Neutrophil (primary cell): Measurements from ENCODE around the gene ABR.

Source experiments
- H3K27ac ChIP-seq: fragments of 200-600 bp; sonication (generic); 2 replicates; pipeline ENCODE4 v1.5.1; 2016; ENCODE audit warnings: mild to moderate bottlenecking, moderate library complexity
- H3K27me3 ChIP-seq: fragments of 200-600 bp; sonication (generic); 2 replicates; pipeline ENCODE4 v1.6.0; 2016; ENCODE audit warnings: mild to moderate bottlenecking
- H3K36me3 ChIP-seq: fragments of 200-600 bp; sonication (generic); 2 replicates; pipeline ENCODE4 v1.5.1; 2017
- H3K4me1 ChIP-seq, 2 experiments: fragments of 200-600 bp in 1 of 2; sonication (generic) in 1 of 2; 1 replicate in 1 of 2; 2 replicates in 1 of 2; pipeline versions ENCODE4 v1.5.1 to v1.6.1; 2013 to 2016; ENCODE audit warnings: low read depth in 1 of 2, low read length in 1 of 2, mild to moderate bottlenecking in 1 of 2, moderate library complexity in 1 of 2; ENCODE audit not compliant: control insufficient read depth in 1 of 2, insufficient read depth in 1 of 2
- H3K4me3 ChIP-seq, 2 experiments: fragments of 200-600 bp in 1 of 2; sonication (generic) in 1 of 2; 1 replicate in 1 of 2; 2 replicates in 1 of 2; pipeline ENCODE4 v1.5.1; 2013 to 2016; ENCODE audit warnings: low read depth in 1 of 2, low read length in 1 of 2, mild to moderate bottlenecking in 1 of 2, moderate library complexity in 1 of 2
- H3K9me3 ChIP-seq: fragments of 200-600 bp; sonication (generic); 2 replicates; pipeline ENCODE4 v1.5.1; 2016
- TF ChIP-seq, protein P1 (sequence below): fragments of 200-600 bp; sonication (generic); IDR thresholded peaks from 2 replicates; pipeline ENCODE4 v1.5.1; 2016; ENCODE audit warnings: antibody characterized with exemption

The ABR gene

DNA sequence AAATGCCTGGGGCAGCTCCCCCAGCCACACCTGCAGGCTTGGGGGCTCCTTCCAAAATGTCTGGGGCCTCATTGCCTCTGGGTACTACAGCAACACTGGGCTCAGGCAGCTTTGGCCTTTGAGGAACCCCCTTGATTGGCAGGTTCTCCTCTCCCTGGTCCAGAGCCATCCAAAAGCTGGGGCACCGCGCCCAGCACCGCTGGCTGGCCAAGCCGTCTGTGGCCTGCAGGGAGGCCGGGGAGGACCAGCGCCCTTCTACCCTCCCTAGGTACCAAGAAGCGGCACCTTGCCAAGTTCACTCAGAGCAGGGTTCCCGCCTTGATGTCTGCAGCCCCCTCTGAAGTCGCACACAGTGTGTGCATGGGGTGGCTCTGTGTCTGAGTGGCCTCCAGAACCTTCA is 152.7 kb downstream of the ABR start:
- Histone ChIP-seq H3K4me3 (no peak overlapping the region), H3K36me3 (peaks cover 70% of the 10 kb centered on the region), H3K9me3 (no peaks in the 10 kb centered on the region), H3K4me1 (no peaks in the 10 kb centered on the region), H3K27ac (no peak overlapping the region), H3K27me3 (no peaks in the 10 kb centered on the region)
- TF ChIP-seq, protein P1, sequence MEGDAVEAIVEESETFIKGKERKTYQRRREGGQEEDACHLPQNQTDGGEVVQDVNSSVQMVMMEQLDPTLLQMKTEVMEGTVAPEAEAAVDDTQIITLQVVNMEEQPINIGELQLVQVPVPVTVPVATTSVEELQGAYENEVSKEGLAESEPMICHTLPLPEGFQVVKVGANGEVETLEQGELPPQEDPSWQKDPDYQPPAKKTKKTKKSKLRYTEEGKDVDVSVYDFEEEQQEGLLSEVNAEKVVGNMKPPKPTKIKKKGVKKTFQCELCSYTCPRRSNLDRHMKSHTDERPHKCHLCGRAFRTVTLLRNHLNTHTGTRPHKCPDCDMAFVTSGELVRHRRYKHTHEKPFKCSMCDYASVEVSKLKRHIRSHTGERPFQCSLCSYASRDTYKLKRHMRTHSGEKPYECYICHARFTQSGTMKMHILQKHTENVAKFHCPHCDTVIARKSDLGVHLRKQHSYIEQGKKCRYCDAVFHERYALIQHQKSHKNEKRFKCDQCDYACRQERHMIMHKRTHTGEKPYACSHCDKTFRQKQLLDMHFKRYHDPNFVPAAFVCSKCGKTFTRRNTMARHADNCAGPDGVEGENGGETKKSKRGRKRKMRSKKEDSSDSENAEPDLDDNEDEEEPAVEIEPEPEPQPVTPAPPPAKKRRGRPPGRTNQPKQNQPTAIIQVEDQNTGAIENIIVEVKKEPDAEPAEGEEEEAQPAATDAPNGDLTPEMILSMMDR: no peak

DNA sequence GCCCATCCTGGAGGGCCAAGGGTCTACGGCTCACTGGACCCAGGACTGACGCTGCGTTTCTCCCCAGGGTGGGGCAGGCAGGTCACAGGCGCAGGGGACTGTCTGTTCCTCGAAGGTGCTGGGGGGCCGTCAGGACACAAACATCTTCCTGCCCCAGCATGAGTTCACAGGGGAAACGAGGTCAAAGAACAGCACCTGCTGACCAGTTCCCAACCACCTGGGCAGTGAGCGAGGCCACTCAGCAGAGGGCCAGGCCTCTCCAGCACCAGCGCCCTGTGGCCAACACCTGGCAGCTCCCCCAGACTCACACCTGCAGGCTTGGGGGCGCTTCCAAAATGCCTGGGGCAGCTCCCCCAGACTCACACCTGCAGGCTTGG is 153.2 kb downstream of the ABR start:
- H3K4me1 ChIP-seq: no peaks in the 10 kb centered on the region
- H3K27me3 ChIP-seq: no peaks in the 10 kb centered on the region
- H3K27ac ChIP-seq: no peak overlapping the region
- TF ChIP-seq, protein P1: no peak
- no peaks in the 10 kb centered on the region for H3K9me3 ChIP-seq
- H3K4me3 ChIP-seq: no peak overlapping the region
- H3K36me3 ChIP-seq: peaks cover 67% of the 10 kb centered on the region

DNA sequence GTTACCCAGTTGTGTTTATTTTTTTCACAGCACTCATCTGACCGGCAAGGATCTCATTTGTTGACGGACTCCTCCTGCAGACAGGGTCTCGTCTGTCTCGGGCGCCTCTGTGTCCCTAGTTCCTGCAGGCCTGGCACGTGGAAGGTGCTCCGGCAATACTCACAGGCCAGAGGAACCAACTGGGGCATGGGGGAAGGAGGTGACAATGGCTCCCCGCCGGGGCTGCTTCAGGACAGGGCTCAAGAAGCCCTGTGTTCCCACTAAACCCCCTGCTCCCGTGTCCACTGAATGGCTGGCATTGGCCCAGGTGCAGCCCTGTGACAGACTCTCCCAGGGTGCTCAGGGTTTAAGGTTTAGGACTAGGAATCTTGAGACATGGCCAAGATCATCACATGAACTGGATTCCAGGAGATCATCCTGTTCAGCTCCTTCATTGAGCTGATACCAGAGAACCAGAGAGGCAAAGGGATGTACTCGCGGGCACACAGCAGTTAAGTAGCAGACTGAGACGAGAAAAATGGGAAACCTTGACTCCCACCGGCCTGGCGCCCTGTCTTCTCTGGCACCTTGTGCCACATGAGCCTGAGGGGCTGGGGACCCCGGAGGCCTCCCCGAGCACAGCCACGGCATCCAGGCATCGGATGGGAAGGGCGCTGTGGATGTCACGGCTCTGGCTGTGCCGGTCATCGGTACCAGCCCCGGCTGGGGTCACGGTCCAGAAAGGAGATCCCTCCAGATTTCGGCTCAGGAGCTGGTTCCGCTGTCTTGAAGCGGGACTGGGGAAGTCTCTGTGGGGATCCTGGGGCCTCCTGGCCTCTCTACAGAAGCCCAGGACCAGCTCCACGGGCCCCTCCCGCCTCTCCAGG is 153.8 kb downstream of the ABR start:
- Histone ChIP-seq H3K36me3 (peaks cover 62% of the 10 kb centered on the region), H3K27ac (no peak overlapping the region), H3K4me3 (no peak overlapping the region), H3K27me3 (no peaks in the 10 kb centered on the region), H3K4me1 (no peaks in the 10 kb centered on the region), H3K9me3 (no peaks in the 10 kb centered on the region)
- TF ChIP-seq, protein P1: no peak

DNA sequence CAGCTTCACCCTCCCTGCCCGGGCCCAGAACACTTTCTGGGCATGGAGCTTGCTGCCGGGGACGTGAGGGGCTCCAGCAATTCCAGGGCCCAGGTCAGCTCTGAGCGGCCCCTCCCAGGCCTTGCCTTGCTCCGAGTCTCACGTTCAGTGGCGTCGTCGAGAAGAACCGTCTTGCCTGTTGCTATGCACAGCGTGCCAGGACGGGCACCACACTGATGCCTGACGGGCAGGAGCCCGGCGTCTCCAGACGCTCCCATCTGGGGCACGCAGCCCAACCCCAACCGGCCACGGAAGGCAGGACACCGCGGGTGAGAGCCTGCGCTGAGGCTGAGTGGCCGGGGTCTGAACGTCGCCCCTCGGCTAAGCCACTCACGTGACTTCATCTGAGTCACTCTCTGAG is 155.7 kb downstream of the ABR start:
- Histone ChIP-seq H3K9me3 (no peaks in the 10 kb centered on the region), H3K27ac (no peak overlapping the region), H3K4me3 (no peak overlapping the region), H3K4me1 (no peaks in the 10 kb centered on the region), H3K36me3 (peaks cover 67% of the 10 kb centered on the region), H3K27me3 (no peaks in the 10 kb centered on the region)
- TF ChIP-seq, protein P1: no peak

DNA sequence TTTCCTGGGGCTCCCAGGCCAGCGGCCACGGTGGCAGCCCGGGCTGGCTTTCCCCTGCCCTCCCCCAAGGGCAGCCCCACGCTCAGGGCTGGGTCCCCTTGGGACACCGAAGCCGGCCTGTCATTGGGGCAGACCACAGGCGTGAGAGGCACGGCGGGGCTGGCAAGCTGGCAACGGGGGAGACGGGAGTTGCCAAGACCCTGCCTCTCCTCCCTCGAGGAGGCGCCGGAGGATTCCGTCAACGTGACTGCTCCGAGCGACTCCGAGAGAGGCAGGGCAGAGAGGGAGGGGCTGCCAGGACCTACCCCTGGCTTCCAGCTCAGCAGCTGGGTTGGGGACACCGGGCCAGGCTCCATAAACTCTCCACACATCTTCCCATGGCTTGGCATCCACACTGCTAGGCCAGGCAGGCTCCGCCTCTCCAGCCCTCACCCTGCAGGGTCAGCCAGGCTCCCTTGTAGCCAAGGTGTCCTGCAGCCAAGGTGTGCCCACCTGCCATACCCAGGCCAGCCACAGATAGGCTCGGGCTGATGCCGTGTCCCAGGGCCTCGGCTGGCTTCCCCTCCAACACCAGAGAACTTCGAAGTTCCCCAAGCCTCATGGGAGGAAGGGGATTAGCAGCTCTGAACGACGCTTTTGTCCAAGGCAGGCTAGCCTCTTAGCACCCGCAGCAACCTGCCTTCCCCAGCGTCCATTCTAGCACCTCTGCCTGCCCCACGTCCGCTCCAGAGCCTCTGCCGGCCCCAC is 157.3 kb downstream of the ABR start:
- Histone ChIP-seq H3K27me3 (no peaks in the 10 kb centered on the region), H3K36me3 (peaks cover 64% of the 10 kb centered on the region)
- TF ChIP-seq, protein P1: no peak

More for the DNA sequence above, 157.3 kb downstream of the ABR start:
- Histone ChIP-seq H3K27ac (no peak overlapping the region), H3K4me1 (no peaks in the 10 kb centered on the region), H3K4me3 (no peak overlapping the region), H3K9me3 (no peaks in the 10 kb centered on the region)
